Measurements from ENCODE around the gene ADGRG1. TPM values are rescaled to one million over a fixed set of nuclear protein-coding genes. Genes with fewer than 3 reads are reported as not detected.

The ADGRG1 gene
- total RNA-seq, 1 donor from 2014 or later: 13.9 TPM

- Histone ChIP-seq H3K4me1 (ENCODE audit: insufficient read depth, low read length) (no peaks in the 10 kb centered on the region), H3K9me3 (ENCODE audit: insufficient read depth, low read depth, low read length) (peaks cover 9% of the 10 kb centered on the region), H4K20me1 (ENCODE audit: insufficient read depth, low read length) (no peaks in the 10 kb centered on the region), H3K36me3 (ENCODE audit: insufficient read depth, low read length) (no peaks in the 10 kb centered on the region), H3K79me2 (ENCODE audit: insufficient read depth, low read length) (no peaks in the 10 kb centered on the region), H3K27ac (ENCODE audit: low read depth, low read length) (no peak overlapping the region), H3K4me3 (ENCODE audit: insufficient read depth, low read depth, low read length) (no peak overlapping the region), H3K27me3 (ENCODE audit: insufficient read depth, low read length) (peaks cover 3% of the 10 kb centered on the region), H3K9ac (ENCODE audit: low read length) (no peak overlapping the region), H2AFZ (ENCODE audit: low read depth, low read length) (no peak overlapping the region), H3K4me2 (ENCODE audit: low read length) (no peak overlapping the region)
- no peak overlapping the region for H3K27ac Mint-ChIP-seq (ENCODE audit: unreplicated experiment)
- H3K9me3 Mint-ChIP-seq (ENCODE audit: unreplicated experiment): no peaks in the 10 kb centered on the region
- FAIRE-seq (no peak), DNase-seq (ENCODE audit: low read depth) (no peak)
- peaks cover 28% of the 10 kb centered on the region for H3K27me3 Mint-ChIP-seq (ENCODE audit: low read depth, unreplicated experiment)
- TF ChIP-seq EZH2 (IDR thresholded peaks at IDR 0.05; ENCODE audit: insufficient read depth, low read length) (no peak), CTCF (IDR thresholded peaks at IDR 0.05; ENCODE audit: insufficient read depth, low read depth, low read length) (no peak)
- no peak overlapping the region for H3K4me3 Mint-ChIP-seq (ENCODE audit: unreplicated experiment)
- H3K36me3 Mint-ChIP-seq (ENCODE audit: low read depth, unreplicated experiment): no peaks in the 10 kb centered on the region
- H3K4me1 Mint-ChIP-seq (ENCODE audit: low read depth, unreplicated experiment): peaks cover 4% of the 10 kb centered on the region
Observed at GRCh38 chr16:57703416-57704010, 75.1 kb downstream of the ADGRG1 start.

GRCh38 chr16:57704011-57704904 is 75.8 kb downstream of the ADGRG1 start:
- Histone ChIP-seq H3K4me1 (ENCODE audit: insufficient read depth, low read length) (no peaks in the 10 kb centered on the region), H3K4me2 (ENCODE audit: low read length) (no peak overlapping the region), H3K79me2 (ENCODE audit: insufficient read depth, low read length) (no peaks in the 10 kb centered on the region), H3K27me3 (ENCODE audit: insufficient read depth, low read length) (peaks cover 3% of the 10 kb centered on the region), H3K4me3 (ENCODE audit: insufficient read depth, low read depth, low read length) (no peak overlapping the region), H3K9ac (ENCODE audit: low read length) (no peak overlapping the region), H4K20me1 (ENCODE audit: insufficient read depth, low read length) (no peaks in the 10 kb centered on the region), H3K36me3 (ENCODE audit: insufficient read depth, low read length) (no peaks in the 10 kb centered on the region), H3K9me3 (ENCODE audit: insufficient read depth, low read depth, low read length) (peaks cover 9% of the 10 kb centered on the region), H3K27ac (ENCODE audit: low read depth, low read length) (no peak overlapping the region), H2AFZ (ENCODE audit: low read depth, low read length) (no peak overlapping the region)
- FAIRE-seq (no peak), DNase-seq (ENCODE audit: low read depth) (no peak)
- Mint-ChIP-seq H3K27ac (ENCODE audit: unreplicated experiment) (no peak overlapping the region), H3K36me3 (ENCODE audit: low read depth, unreplicated experiment) (no peaks in the 10 kb centered on the region), H3K27me3 (ENCODE audit: low read depth, unreplicated experiment) (peaks cover 28% of the 10 kb centered on the region), H3K4me1 (ENCODE audit: low read depth, unreplicated experiment) (peaks cover 4% of the 10 kb centered on the region), H3K4me3 (ENCODE audit: unreplicated experiment) (no peak overlapping the region), H3K9me3 (ENCODE audit: unreplicated experiment) (no peaks in the 10 kb centered on the region)
- TF ChIP-seq CTCF (IDR thresholded peaks at IDR 0.05; ENCODE audit: insufficient read depth, low read depth, low read length) (no peak), EZH2 (IDR thresholded peaks at IDR 0.05; ENCODE audit: insufficient read depth, low read length) (no peak)
